SK-N-SH treated with all-trans-retinoic acid at 6 μM for 48 hours (cell line): ENCODE results near the gene MAML3.

ENCODE experiments used
- ATAC-seq: fragments of 200-7000 bp; cut with Tn5 transposase; 3 replicates; pipeline ENCODE4 v1.9.1; 2020; ENCODE audit warnings: mild to moderate bottlenecking, moderate library complexity
- ARNTL ChIP-seq: fragments of 450-650 bp; formaldehyde crosslinking; IDR thresholded peaks from 2 replicates; pipeline ENCODE4 v1.5.0; 2020; ENCODE audit warnings: low read depth, mild to moderate bottlenecking, moderate library complexity, borderline replicate concordance
- BACH2 ChIP-seq: fragments of 250-450 bp; sonication (Bioruptor Pico); IDR thresholded peaks from 2 replicates; pipeline ENCODE4 v1.9.0; 2021; ENCODE audit warnings: mild to moderate bottlenecking, borderline replicate concordance
- CSDC2 ChIP-seq: fragments of 250-450 bp; sonication (Bioruptor Pico); IDR thresholded peaks from 2 replicates; pipeline ENCODE4 v1.5.0; 2020; ENCODE audit warnings: mild to moderate bottlenecking, moderate library complexity
- ESRRG ChIP-seq: fragments of 250-450 bp; sonication (Bioruptor Pico); IDR thresholded peaks from 2 replicates; pipeline ENCODE4 v1.6.1; 2021; ENCODE audit warnings: mild to moderate bottlenecking
- GLIS3 ChIP-seq: fragments of 250-450 bp; sonication (Bioruptor Pico); IDR thresholded peaks from 2 replicates; pipeline ENCODE4 v1.5.0; 2020; ENCODE audit warnings: mild to moderate bottlenecking, moderate library complexity
- OSR1 ChIP-seq: fragments of 250-450 bp; sonication (Bioruptor Pico); IDR thresholded peaks from 2 replicates; pipeline ENCODE4 v1.8.0; 2022; ENCODE audit warnings: moderate library complexity, mild to moderate bottlenecking, inconsistent platforms
- PPARA ChIP-seq: fragments of 250-450 bp; sonication (Bioruptor Pico); IDR thresholded peaks from 2 replicates; pipeline ENCODE4 v1.5.0; 2020; ENCODE audit warnings: mild to moderate bottlenecking, borderline replicate concordance
- RARB ChIP-seq: fragments of 250-450 bp; sonication (Bioruptor Pico); IDR thresholded peaks from 2 replicates; pipeline ENCODE4 v1.8.0; 2021; ENCODE audit warnings: mild to moderate bottlenecking, moderate library complexity
- TCF4 ChIP-seq: fragments of 250-450 bp; sonication (Bioruptor Pico); IDR thresholded peaks from 2 replicates; pipeline ENCODE4 v1.8.0; 2021; ENCODE audit warnings: mild to moderate bottlenecking, moderate library complexity, borderline replicate concordance
- ZC3H10 ChIP-seq: fragments of 250-450 bp; sonication (Bioruptor Pico); IDR thresholded peaks from 2 replicates; pipeline ENCODE4 v1.5.1; 2021; ENCODE audit warnings: mild to moderate bottlenecking, moderate library complexity
- ZFP3 ChIP-seq: fragments of 250-450 bp; sonication (Bioruptor Pico); IDR thresholded peaks from 2 replicates; pipeline ENCODE4 v1.5.0; 2020; ENCODE audit warnings: mild to moderate bottlenecking, moderate library complexity
- ZFP30 ChIP-seq: fragments of 450-650 bp; formaldehyde crosslinking; IDR thresholded peaks from 2 replicates; pipeline ENCODE4 v1.5.0; 2022; ENCODE audit warnings: mild to moderate bottlenecking, moderate library complexity
- ZNF565 ChIP-seq: fragments of 450-650 bp; formaldehyde crosslinking; conservative IDR thresholded peaks from 2 replicates; pipeline ENCODE4 v1.5.0; 2020; ENCODE audit warnings: low read depth, mild to moderate bottlenecking, moderate library complexity
- ZNF70 ChIP-seq: fragments of 450-650 bp; formaldehyde crosslinking; IDR thresholded peaks from 2 replicates; pipeline ENCODE4 v1.5.0; 2020; ENCODE audit warnings: mild to moderate bottlenecking, moderate library complexity
- ZNF8 ChIP-seq: fragments of 450-650 bp; formaldehyde crosslinking; IDR thresholded peaks from 2 replicates; pipeline ENCODE4 v1.5.0; 2020; ENCODE audit warnings: mild to moderate bottlenecking, moderate library complexity
- TF ChIP-seq, protein P1 (sequence below): fragments of 250-450 bp; sonication (Bioruptor Pico); IDR thresholded peaks from 2 replicates; pipeline ENCODE4 v1.5.1; 2021; ENCODE audit warnings: mild to moderate bottlenecking, moderate library complexity
- TF ChIP-seq, protein P2 (sequence below): fragments of 250-450 bp; sonication (Bioruptor Pico); IDR thresholded peaks from 2 replicates; pipeline ENCODE4 v1.5.1; 2020; ENCODE audit warnings: low read depth, mild to moderate bottlenecking, moderate library complexity
- TF ChIP-seq, protein P3 (sequence below): fragments of 250-450 bp; sonication (Bioruptor Pico); IDR thresholded peaks from 2 replicates; pipeline ENCODE4 v1.5.0; 2020; ENCODE audit warnings: mild to moderate bottlenecking, moderate library complexity

The MAML3 gene

DNA sequence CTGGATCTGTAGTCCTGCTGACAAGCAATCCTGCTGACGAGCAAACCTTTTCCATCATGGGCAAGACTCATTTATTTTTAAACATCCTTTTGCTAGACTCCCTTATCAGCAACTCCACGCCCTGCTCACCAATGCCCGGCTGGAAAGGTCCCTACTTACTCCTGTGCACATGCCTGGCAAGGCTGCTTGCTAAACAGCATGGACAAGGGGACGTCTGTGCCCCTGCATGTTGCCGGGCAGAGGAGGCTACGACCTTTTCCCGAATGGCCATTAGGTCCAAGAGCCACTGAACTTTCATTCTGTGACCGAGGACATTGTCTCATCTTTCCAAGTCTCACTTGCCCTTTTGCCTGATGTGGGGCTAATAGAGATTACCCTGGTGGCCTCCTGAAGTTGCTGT, 389.8 kb downstream of the MAML3 start:
- no peak; the same call in 2 of the 3 replicates for ATAC-seq
- TF ChIP-seq OSR1 (CRISPR knock-in tag) (no peak), ZFP3 (CRISPR knock-in tag) (no peak), ESRRG (CRISPR knock-in tag) (no peak), ZNF70 (CRISPR knock-in tag) (no peak), RARB (no peak), ARNTL (CRISPR knock-in tag) (no peak), ZFP30 (no peak), ZNF8 (no peak)
- TF ChIP-seq, protein P1, sequence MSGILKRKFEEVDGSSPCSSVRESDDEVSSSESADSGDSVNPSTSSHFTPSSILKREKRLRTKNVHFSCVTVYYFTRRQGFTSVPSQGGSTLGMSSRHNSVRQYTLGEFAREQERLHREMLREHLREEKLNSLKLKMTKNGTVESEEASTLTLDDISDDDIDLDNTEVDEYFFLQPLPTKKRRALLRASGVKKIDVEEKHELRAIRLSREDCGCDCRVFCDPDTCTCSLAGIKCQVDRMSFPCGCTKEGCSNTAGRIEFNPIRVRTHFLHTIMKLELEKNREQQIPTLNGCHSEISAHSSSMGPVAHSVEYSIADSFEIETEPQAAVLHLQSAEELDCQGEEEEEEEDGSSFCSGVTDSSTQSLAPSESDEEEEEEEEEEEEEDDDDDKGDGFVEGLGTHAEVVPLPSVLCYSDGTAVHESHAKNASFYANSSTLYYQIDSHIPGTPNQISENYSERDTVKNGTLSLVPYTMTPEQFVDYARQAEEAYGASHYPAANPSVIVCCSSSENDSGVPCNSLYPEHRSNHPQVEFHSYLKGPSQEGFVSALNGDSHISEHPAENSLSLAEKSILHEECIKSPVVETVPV (CRISPR knock-in tag), result no peak
- TF ChIP-seq, protein P2, sequence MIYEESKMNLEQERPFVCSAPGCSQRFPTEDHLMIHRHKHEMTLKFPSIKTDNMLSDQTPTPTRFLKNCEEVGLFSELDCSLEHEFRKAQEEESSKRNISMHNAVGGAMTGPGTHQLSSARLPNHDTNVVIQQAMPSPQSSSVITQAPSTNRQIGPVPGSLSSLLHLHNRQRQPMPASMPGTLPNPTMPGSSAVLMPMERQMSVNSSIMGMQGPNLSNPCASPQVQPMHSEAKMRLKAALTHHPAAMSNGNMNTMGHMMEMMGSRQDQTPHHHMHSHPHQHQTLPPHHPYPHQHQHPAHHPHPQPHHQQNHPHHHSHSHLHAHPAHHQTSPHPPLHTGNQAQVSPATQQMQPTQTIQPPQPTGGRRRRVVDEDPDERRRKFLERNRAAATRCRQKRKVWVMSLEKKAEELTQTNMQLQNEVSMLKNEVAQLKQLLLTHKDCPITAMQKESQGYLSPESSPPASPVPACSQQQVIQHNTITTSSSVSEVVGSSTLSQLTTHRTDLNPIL, result no peak

DNA sequence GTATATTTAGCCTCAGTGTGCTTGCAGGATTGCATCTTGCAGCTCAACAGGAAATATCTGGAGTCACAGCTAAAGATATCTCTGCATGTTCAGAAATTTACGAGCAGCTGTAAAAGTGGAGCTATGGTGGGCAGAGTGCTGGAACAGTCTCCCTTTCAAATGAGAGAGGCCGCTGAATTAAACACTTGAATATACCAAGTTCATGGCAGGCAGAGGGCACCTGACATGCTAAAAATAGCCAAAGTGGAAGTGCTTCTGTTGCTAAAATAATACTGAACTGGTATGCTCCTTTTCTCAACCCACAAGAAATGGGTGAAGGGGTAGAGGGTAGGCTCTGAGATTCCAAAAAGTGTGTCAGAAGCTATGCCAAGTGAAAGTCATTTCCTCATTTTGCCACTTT, 390.3 kb downstream of the MAML3 start:
- no peak for ATAC-seq
- no peak for TF ChIP-seq ESRRG (CRISPR knock-in tag)
- no peak for TF ChIP-seq ZFP30
- TF ChIP-seq RARB, result no peak
- TF ChIP-seq, all 23 proteins: peak for 0

DNA sequence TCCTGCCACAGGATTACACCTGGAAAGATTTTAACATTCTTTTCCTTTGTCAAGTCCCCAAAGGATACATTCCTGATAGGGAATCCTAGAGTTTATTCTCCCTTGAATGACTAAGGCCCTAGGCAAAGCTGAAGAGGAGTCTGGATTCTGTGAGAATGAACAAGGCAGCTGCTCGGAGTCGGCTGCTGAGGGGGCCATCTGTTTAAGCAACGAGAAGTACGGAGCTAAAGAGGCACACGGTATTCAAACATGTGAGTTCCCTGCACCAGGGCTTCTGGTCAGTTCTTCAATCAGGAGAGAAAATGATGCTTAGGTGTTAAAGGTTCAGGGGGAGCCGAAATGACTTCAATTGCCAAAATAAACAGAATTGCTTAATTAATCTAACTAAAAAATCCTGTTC, 390.8 kb downstream of the MAML3 start:
- peak; percentile 35; the same call in 1 of the 3 replicates for ATAC-seq
- TF ChIP-seq TCF4 (CRISPR knock-in tag) (peak; percentile 81), RARB (no peak)

DNA sequence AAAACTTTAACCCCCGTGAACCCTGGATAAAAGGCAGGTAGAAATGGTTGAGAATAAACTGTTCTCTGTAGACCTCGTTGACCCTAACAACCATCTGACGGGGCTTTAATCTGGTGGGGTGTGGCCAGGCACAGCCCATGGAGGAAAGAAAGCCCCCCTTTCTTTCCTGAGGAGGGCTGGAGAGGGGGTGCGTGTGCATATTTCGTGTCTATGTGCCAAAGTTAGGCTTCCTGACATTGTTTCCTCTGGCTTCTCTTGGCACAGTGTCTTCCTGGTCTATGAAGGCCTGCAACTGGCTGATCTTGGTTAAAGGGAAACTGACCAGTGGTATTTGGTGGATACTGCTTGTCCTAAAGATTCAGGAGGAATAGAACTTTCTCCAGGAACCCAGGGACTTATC, 391.3 kb downstream of the MAML3 start:
- no peak for ATAC-seq
- TF ChIP-seq ESRRG (CRISPR knock-in tag) (no peak), PPARA (no peak), ZC3H10 (CRISPR knock-in tag) (no peak), ZNF8 (no peak), ZNF70 (CRISPR knock-in tag) (no peak)
- TF ChIP-seq, protein P1 (CRISPR knock-in tag), result no peak

DNA sequence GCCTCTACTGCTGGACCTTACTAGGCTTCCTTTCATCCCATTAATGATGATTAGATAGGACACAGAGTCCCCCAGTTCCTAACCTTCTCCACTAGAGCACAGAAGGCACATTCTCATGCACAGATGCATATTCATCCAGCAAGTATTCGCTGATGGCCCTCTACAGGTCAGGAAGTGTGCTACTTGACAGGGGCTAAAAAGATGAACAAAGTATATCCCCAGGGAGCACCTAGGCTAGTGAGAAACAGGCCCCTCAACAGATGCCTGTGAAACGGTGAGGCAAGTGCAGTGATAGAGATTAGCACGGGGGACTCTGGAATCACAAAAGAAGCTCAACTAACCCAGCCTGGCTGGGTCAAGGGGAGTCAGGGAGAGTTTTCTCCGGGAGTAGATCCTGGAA, 392.5 kb downstream of the MAML3 start:
- peak; percentile 88 for ATAC-seq
- TF ChIP-seq ZC3H10 (CRISPR knock-in tag), result no peak
- TF ChIP-seq ESRRG (CRISPR knock-in tag), result no peak
- TF ChIP-seq ZFP30, result no peak
- TF ChIP-seq GLIS3 (CRISPR knock-in tag), result no peak
- TF ChIP-seq, protein P3, sequence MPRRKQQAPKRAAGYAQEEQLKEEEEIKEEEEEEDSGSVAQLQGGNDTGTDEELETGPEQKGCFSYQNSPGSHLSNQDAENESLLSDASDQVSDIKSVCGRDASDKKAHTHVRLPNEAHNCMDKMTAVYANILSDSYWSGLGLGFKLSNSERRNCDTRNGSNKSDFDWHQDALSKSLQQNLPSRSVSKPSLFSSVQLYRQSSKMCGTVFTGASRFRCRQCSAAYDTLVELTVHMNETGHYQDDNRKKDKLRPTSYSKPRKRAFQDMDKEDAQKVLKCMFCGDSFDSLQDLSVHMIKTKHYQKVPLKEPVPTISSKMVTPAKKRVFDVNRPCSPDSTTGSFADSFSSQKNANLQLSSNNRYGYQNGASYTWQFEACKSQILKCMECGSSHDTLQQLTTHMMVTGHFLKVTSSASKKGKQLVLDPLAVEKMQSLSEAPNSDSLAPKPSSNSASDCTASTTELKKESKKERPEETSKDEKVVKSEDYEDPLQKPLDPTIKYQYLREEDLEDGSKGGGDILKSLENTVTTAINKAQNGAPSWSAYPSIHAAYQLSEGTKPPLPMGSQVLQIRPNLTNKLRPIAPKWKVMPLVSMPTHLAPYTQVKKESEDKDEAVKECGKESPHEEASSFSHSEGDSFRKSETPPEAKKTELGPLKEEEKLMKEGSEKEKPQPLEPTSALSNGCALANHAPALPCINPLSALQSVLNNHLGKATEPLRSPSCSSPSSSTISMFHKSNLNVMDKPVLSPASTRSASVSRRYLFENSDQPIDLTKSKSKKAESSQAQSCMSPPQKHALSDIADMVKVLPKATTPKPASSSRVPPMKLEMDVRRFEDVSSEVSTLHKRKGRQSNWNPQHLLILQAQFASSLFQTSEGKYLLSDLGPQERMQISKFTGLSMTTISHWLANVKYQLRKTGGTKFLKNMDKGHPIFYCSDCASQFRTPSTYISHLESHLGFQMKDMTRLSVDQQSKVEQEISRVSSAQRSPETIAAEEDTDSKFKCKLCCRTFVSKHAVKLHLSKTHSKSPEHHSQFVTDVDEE (CRISPR knock-in tag), result no peak
- no peak for TF ChIP-seq ZFP3 (CRISPR knock-in tag)
- TF ChIP-seq TCF4 (CRISPR knock-in tag), result no peak
- TF ChIP-seq, protein P2, result no peak
- TF ChIP-seq ZNF565 (CRISPR knock-in tag), result no peak
- TF ChIP-seq BACH2, result no peak
- no peak for TF ChIP-seq RARB
- no peak for TF ChIP-seq CSDC2 (CRISPR knock-in tag)
- TF ChIP-seq ZNF8, result no peak
- TF ChIP-seq OSR1 (CRISPR knock-in tag), result no peak
- TF ChIP-seq, protein P1 (CRISPR knock-in tag), result no peak
- no peak for TF ChIP-seq ARNTL (CRISPR knock-in tag)
